Naive thymus-derived CD4-positive, alpha-beta T cell (primary cell): Measurements from ENCODE around the gene ANKRD44. TPM values are rescaled to one million over a fixed set of nuclear protein-coding genes. Genes with fewer than 3 reads are reported as not detected.

ENCODE experiments used
- ATAC-seq: fragments of 150-1000 bp; cut with Tn5 transposase; 2 replicates; pipeline ENCODE4 v1.10.0; 2021; ENCODE audit warnings: mild to moderate bottlenecking, moderate library complexity
- CTCF ChIA-PET: fragments of 350-600 bp; sonication (Branson Sonifier 250); formaldehyde crosslinking; loops from one replicate; lab custom pipeline; 2021; ENCODE audit warnings: antibody characterized with exemption; lab: Charles Lee
- POLR2A ChIA-PET: fragments of 350-600 bp; sonication (Branson Sonifier 250); formaldehyde crosslinking; loops from one replicate; lab custom pipeline; 2021; ENCODE audit warnings: antibody characterized with exemption, inconsistent platforms; lab: Charles Lee
- DNase-seq, 9 donors: peaks; one replicate each; pipeline versions ENCODE4 v3.0.0 to v3.0.0-alpha.2; 2020 to 2022; ENCODE audit warnings: mixed read lengths in 1 of 9
- H3K27ac ChIP-seq: one replicate; pipeline ENCODE4 v1.7.0; 2013; ENCODE audit warnings: mild to moderate bottlenecking, low read depth, low read length, moderate library complexity
- H3K27me3 ChIP-seq, 2 donors: one replicate each; pipeline ENCODE4 v1.7.0; 2013; ENCODE audit warnings: low read length in 2 of 2, mild to moderate bottlenecking in 2 of 2, moderate library complexity in 2 of 2; ENCODE audit not compliant: control insufficient read depth in 2 of 2, insufficient read depth in 2 of 2
- H3K36me3 ChIP-seq, 3 experiments: 1 replicate in 2 of 3; 2 replicates in 1 of 3; pipeline ENCODE4 v1.7.0; 2013; ENCODE audit warnings: low read length in 3 of 3, mild to moderate bottlenecking in 3 of 3, moderate library complexity in 1 of 3; ENCODE audit not compliant: insufficient read depth in 3 of 3, control insufficient read depth in 2 of 3
- H3K4me1 ChIP-seq, 2 donors: one replicate each; pipeline ENCODE4 v1.7.0; 2013; ENCODE audit warnings: low read length in 2 of 2, mild to moderate bottlenecking in 2 of 2, moderate library complexity in 1 of 2; ENCODE audit not compliant: control insufficient read depth in 2 of 2, insufficient read depth in 2 of 2
- H3K4me3 ChIP-seq: 2 replicates; pipeline ENCODE4 v1.7.0; 2013; ENCODE audit warnings: mild to moderate bottlenecking, low read length
- H3K9me3 ChIP-seq, 3 experiments: 1 replicate in 2 of 3; 2 replicates in 1 of 3; pipeline ENCODE4 v1.7.0; 2013; ENCODE audit warnings: low read length in 3 of 3; ENCODE audit not compliant: control insufficient read depth in 2 of 3
- H3K27ac Mint-ChIP-seq, 9 donors: one replicate each; pipeline ENCODE4 v1.8.0; 2020 to 2022; ENCODE audit warnings: mixed read lengths in 9 of 9, mild to moderate bottlenecking in 8 of 9, moderate library complexity in 5 of 9, inconsistent platforms in 2 of 9
- H3K27me3 Mint-ChIP-seq, 5 donors: one replicate each; pipeline ENCODE4 v1.8.0; 2021 to 2022; ENCODE audit warnings: mixed read lengths in 5 of 5, mild to moderate bottlenecking in 1 of 5
- H3K36me3 Mint-ChIP-seq, 5 donors: one replicate each; pipeline ENCODE4 v1.8.0; 2020 to 2022; ENCODE audit warnings: mixed read lengths in 5 of 5, mild to moderate bottlenecking in 3 of 5, inconsistent platforms in 1 of 5
- H3K4me1 Mint-ChIP-seq, 7 donors: one replicate each; pipeline ENCODE4 v1.8.0; 2020 to 2022; ENCODE audit warnings: mixed read lengths in 7 of 7, mild to moderate bottlenecking in 3 of 7, inconsistent platforms in 1 of 7
- H3K4me3 Mint-ChIP-seq, 10 donors: one replicate each; pipeline ENCODE4 v1.8.0; 2020 to 2022; ENCODE audit warnings: mild to moderate bottlenecking in 10 of 10, mixed read lengths in 10 of 10, moderate library complexity in 6 of 10, inconsistent platforms in 2 of 10
- H3K9me3 Mint-ChIP-seq, 11 donors: one replicate each; pipeline ENCODE4 v1.8.0; 2020 to 2022; ENCODE audit warnings: mixed read lengths in 11 of 11, mild to moderate bottlenecking in 4 of 11, inconsistent platforms in 1 of 11, moderate library complexity in 1 of 11
- intact Hi-C, 2 donors: fragments of 100-400 bp; cut with micrococcal nuclease; formaldehyde crosslinking; loops; one replicate each; pipeline ENCODE4 v1.15.1; 2023
- polyA plus RNA-seq, 2 donors: library from polyadenylated mRNA; unstranded; fragments of 300-500 nt; fragmentation: Illumina TruSeq; gene quantifications; one replicate each; pipeline ENCODE4 v1.2.3, GENCODE V29; 2021
- total RNA-seq, 6 experiments: library from RNA in 5 of 6; stranded (reverse) in 5 of 6; gene quantifications; 1 replicate in 5 of 6; 2 replicates in 1 of 6; pipeline ENCODE4 v1.2.3 and lab custom pipeline; 2021 to 2026

The ANKRD44 gene
- total and polyA plus RNA-seq, 7 experiments from 2014 or later = 88.6 to 296 (median 235) TPM

DNA sequence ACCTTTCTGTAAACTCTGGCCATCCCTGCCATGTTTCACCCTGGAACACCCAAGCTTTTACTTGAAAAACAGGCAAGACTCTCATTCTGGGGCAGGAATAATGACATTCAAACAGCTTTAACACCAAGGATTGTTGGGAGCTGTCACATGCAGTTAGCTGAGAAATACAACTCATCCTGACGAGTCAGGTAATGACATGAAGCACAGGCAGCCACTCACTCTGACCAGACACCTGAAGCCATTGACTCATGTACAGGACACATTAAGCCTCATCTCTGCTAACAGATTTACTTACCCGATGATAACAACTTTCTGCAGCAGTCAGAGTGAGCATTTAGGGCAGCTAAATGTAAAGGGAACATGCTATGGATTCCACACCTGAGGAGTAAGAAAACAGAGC lies 220.9 kb downstream of the ANKRD44 start:
- no peaks in the 10 kb centered on the region for H3K27me3 Mint-ChIP-seq
- POLR2A ChIA-PET = no interaction called here
- ATAC-seq (no peak), DNase-seq (no peak)
- CTCF ChIA-PET = interaction anchor here (0.6 to 1.7 kb wide), 3 partner anchors 8 to 266 kb away, joined by 3 to 8 read pairs (median 3); no protein-coding TSS in a partner anchor
- Histone ChIP-seq H3K9me3 (no peaks in the 10 kb centered on the region), H3K4me3 (no peak overlapping the region), H3K4me1 (no peaks in the 10 kb centered on the region), H3K27me3 (no peaks in the 10 kb centered on the region), H3K27ac (peak overlapping the region; percentile 9), H3K36me3 (peaks cover 12 to 70% (median 31%) of the 10 kb centered on the region in 3 experiments)
- peaks cover 8 to 49% (median 25%) of the 10 kb centered on the region in 7 donors for H3K4me1 Mint-ChIP-seq
- peaks cover 12 to 56% (median 43%) of the 10 kb centered on the region in 5 donors for H3K36me3 Mint-ChIP-seq
- H3K9me3 Mint-ChIP-seq = peaks cover 0 to 1% (median 0%) of the 10 kb centered on the region in 11 donors
- peak overlapping the region; percentile 16 to 78 (median 56) for H3K27ac Mint-ChIP-seq
- no peak overlapping the region for H3K4me3 Mint-ChIP-seq
- intact Hi-C loops = no loop called here

DNA sequence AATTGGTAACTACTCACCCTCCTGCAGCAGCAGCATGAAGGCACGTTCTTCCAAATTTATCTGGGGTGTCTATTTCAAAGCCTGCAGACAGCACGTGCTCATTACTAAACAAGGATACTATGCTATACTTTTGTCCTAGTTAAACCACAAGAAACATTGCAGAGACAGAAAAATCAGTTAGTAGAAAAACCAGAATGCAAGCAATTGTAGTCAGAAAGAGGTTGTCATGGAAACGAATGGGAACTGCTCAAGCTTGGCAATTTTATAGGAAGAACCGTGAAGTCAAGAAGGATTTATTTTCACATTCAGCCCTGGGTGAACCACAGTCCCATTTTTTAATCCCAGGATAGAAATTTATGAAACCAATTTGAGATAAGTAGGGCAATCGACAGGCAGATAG lies 221.9 kb downstream of the ANKRD44 start:
- no peaks in the 10 kb centered on the region for H3K4me1 ChIP-seq
- peak overlapping the region; percentile 35 to 80 (median 54) for H3K27ac Mint-ChIP-seq
- DNase-seq (no peak), ATAC-seq (no peak)
- peaks cover 12 to 42% (median 25%) of the 10 kb centered on the region in 7 donors for H3K4me1 Mint-ChIP-seq
- peaks cover 12 to 73% (median 32%) of the 10 kb centered on the region in 3 experiments for H3K36me3 ChIP-seq
- no peak overlapping the region for H3K27ac ChIP-seq
- no peak overlapping the region for H3K4me3 Mint-ChIP-seq
- no peak overlapping the region for H3K4me3 ChIP-seq
- no peaks in the 10 kb centered on the region for H3K27me3 Mint-ChIP-seq
- H3K9me3 Mint-ChIP-seq = peaks cover 0 to 1% (median 0%) of the 10 kb centered on the region in 11 donors
- POLR2A ChIA-PET = no interaction called here
- no peaks in the 10 kb centered on the region for H3K9me3 ChIP-seq
- peaks cover 20 to 64% (median 51%) of the 10 kb centered on the region in 5 donors for H3K36me3 Mint-ChIP-seq
- H3K27me3 ChIP-seq = no peaks in the 10 kb centered on the region
- intact Hi-C loops = no loop called here
- CTCF ChIA-PET = no interaction called here

DNA sequence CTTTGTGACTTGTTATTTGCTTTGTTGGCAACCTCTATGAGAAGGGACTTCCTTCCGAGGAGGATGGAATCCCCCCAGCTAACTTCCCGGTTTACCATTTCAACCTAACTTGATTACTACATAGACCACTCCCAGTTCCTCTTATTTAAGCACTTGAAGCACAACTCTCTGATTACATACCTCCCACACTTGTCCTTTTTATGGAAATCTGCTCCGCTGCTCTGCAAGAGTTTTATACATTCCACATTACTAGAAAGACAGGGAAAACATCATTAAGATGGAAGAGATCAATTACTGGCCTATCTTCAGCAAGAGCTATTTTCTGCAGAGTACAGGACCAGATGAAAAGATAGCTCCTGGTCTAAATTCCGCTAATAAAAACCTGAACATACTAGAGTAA lies 224.1 kb downstream of the ANKRD44 start:
- no peak overlapping the region for H3K4me3 ChIP-seq
- H3K4me3 Mint-ChIP-seq = no peak overlapping the region
- H3K9me3 Mint-ChIP-seq = no peaks in the 10 kb centered on the region
- H3K36me3 ChIP-seq = peaks cover 31 to 83% (median 32%) of the 10 kb centered on the region in 3 experiments
- no peaks in the 10 kb centered on the region for H3K9me3 ChIP-seq
- intact Hi-C loops = loop anchor here in 1 of 2 donors (2.0 kb wide), 1 partner anchor 14 kb away; no protein-coding TSS in a partner anchor
- no peak for DNase-seq
- ChIA-PET CTCF (interaction anchor here (0.5 to 1.6 kb wide), 3 partner anchors 241 to 351 kb away, joined by 3 to 7 read pairs (median 4); no protein-coding TSS in a partner anchor), POLR2A (interaction anchor here (0.7 kb wide), 1 partner anchor 65 kb away, joined by 6 read pairs; no protein-coding TSS in a partner anchor)
- peak; percentile 85 for ATAC-seq
- H3K27me3 Mint-ChIP-seq = no peaks in the 10 kb centered on the region
- no peaks in the 10 kb centered on the region for H3K4me1 ChIP-seq
- peak overlapping the region in 8 of 9 donors; percentile 21 to 78 (median 64) for H3K27ac Mint-ChIP-seq
- peaks cover 30 to 75% (median 58%) of the 10 kb centered on the region in 5 donors for H3K36me3 Mint-ChIP-seq
- no peak overlapping the region for H3K27ac ChIP-seq
- H3K27me3 ChIP-seq = no peaks in the 10 kb centered on the region
- H3K4me1 Mint-ChIP-seq = peaks cover 14 to 30% (median 21%) of the 10 kb centered on the region in 7 donors

DNA sequence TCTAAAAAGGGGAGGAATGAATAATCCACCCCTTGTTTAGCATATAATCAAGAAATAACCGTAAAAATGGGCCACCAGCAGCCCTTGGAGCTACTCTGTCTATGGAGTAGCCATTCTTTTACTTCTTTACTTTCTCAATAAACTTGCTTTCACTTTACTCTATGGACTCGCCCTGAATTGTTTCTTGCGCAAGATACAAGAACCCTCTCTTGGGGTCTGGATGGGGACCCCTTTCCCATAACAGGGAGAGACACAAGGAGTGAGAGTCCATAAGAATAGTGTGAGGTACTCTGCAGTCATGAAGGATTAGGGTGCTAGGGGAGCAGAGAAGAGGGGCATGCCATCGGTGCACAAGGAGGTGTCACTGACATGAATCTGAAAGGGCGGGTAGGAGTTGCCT lies 224.9 kb downstream of the ANKRD44 start:
- H3K9me3 Mint-ChIP-seq = no peaks in the 10 kb centered on the region
- peaks cover 14 to 24% (median 21%) of the 10 kb centered on the region in 7 donors for H3K4me1 Mint-ChIP-seq
- peak overlapping the region in 1 of 10 donors; percentile 41 for H3K4me3 Mint-ChIP-seq
- intact Hi-C loops = loop anchor here in 1 of 2 donors (2.0 kb wide), 1 partner anchor 15 kb away; no protein-coding TSS in a partner anchor
- Histone ChIP-seq H3K27ac (no peak overlapping the region), H3K27me3 (no peaks in the 10 kb centered on the region), H3K4me1 (no peaks in the 10 kb centered on the region), H3K4me3 (no peak overlapping the region), H3K36me3 (peaks cover 33 to 83% (median 38%) of the 10 kb centered on the region in 3 experiments), H3K9me3 (no peaks in the 10 kb centered on the region)
- H3K36me3 Mint-ChIP-seq = peaks cover 36 to 80% (median 59%) of the 10 kb centered on the region in 5 donors
- ATAC-seq (no peak), DNase-seq (no peak)
- peak overlapping the region in 6 of 9 donors; percentile 7 to 78 (median 52) for H3K27ac Mint-ChIP-seq
- ChIA-PET CTCF (interaction anchor here (0.5 to 1.2 kb wide), 2 partner anchors 27 to 352 kb away, joined by 3 to 4 read pairs; no protein-coding TSS in a partner anchor), POLR2A (no interaction called here)
- no peaks in the 10 kb centered on the region for H3K27me3 Mint-ChIP-seq

DNA sequence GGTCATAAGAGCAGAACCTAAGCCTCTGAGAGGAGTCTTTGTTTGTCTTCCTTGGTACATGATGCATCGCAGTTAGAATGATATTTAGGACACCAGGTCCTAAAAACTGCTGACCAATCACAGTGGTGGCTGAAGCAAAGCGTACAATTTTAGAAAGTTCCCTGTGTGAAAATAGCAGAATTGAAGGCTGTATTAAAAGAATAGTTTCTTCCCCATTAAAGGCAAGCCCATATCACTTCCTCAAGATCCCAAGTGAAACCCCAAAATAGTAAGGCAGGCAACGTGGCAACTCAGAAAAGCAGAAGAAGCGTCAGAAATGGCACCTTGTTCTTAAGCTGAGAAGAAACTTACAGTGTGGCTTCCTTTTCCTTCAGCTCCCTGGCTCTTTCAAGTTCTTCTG lies 229.3 kb downstream of the ANKRD44 start:
- Histone ChIP-seq H3K4me1 (no peaks in the 10 kb centered on the region), H3K27me3 (no peaks in the 10 kb centered on the region), H3K36me3 (peaks cover 37 to 98% (median 43%) of the 10 kb centered on the region in 3 experiments), H3K27ac (no peak overlapping the region), H3K4me3 (no peak overlapping the region), H3K9me3 (no peaks in the 10 kb centered on the region)
- H3K27me3 Mint-ChIP-seq = no peaks in the 10 kb centered on the region
- H3K27ac Mint-ChIP-seq = peak overlapping the region in 6 of 9 donors; percentile 16 to 77 (median 49)
- H3K36me3 Mint-ChIP-seq = peaks cover 50 to 88% (median 77%) of the 10 kb centered on the region in 5 donors
- peaks cover 0 to 21% (median 9%) of the 10 kb centered on the region in 7 donors for H3K4me1 Mint-ChIP-seq
- DNase-seq = no peak
- no peak overlapping the region for H3K4me3 Mint-ChIP-seq
- peak; percentile 47 for ATAC-seq
- ChIA-PET POLR2A (interaction anchor here (0.7 kb wide), 1 partner anchor 354 kb away, joined by 3 read pairs; the partner anchor contains the start of gene SF3B1), CTCF (interaction anchor here (0.8 kb wide), 1 partner anchor 9 kb away, joined by 3 read pairs; no protein-coding TSS in a partner anchor)
- intact Hi-C loops = no loop called here
- peaks cover 0 to 6% (median 0%) of the 10 kb centered on the region in 11 donors for H3K9me3 Mint-ChIP-seq

- ChIA-PET CTCF (interaction anchor here (0.6 kb wide), 1 partner anchor 10 kb away, joined by 3 read pairs; no protein-coding TSS in a partner anchor), POLR2A (no interaction called here)
- Histone ChIP-seq H3K4me1 (no peaks in the 10 kb centered on the region), H3K9me3 (no peaks in the 10 kb centered on the region), H3K27me3 (no peaks in the 10 kb centered on the region), H3K4me3 (no peak overlapping the region), H3K27ac (no peak overlapping the region), H3K36me3 (peaks cover 37 to 100% (median 45%) of the 10 kb centered on the region in 3 experiments)
- no peak for DNase-seq
- no peak overlapping the region for H3K4me3 Mint-ChIP-seq
- intact Hi-C loops = no loop called here
- no peaks in the 10 kb centered on the region for H3K27me3 Mint-ChIP-seq
- peak overlapping the region in 8 of 9 donors; percentile 25 to 84 (median 54) for H3K27ac Mint-ChIP-seq
- H3K36me3 Mint-ChIP-seq = peaks cover 48 to 91% (median 80%) of the 10 kb centered on the region in 5 donors
- peaks cover 0 to 6% (median 0%) of the 10 kb centered on the region in 11 donors for H3K9me3 Mint-ChIP-seq
- H3K4me1 Mint-ChIP-seq = peaks cover 5 to 25% (median 14%) of the 10 kb centered on the region in 7 donors
- no peak for ATAC-seq
Observed at GRCh38 chr2:197080578-197081216, 229.9 kb downstream of the ANKRD44 start.
